ENCODE data around the gene LRRC57.
"Not testable (repeated sequence)": the region's sequence is repeated elsewhere in the genome, so short reads cannot be mapped to it uniquely, and the experiment has no call there.

Gene LRRC57

DNA sequence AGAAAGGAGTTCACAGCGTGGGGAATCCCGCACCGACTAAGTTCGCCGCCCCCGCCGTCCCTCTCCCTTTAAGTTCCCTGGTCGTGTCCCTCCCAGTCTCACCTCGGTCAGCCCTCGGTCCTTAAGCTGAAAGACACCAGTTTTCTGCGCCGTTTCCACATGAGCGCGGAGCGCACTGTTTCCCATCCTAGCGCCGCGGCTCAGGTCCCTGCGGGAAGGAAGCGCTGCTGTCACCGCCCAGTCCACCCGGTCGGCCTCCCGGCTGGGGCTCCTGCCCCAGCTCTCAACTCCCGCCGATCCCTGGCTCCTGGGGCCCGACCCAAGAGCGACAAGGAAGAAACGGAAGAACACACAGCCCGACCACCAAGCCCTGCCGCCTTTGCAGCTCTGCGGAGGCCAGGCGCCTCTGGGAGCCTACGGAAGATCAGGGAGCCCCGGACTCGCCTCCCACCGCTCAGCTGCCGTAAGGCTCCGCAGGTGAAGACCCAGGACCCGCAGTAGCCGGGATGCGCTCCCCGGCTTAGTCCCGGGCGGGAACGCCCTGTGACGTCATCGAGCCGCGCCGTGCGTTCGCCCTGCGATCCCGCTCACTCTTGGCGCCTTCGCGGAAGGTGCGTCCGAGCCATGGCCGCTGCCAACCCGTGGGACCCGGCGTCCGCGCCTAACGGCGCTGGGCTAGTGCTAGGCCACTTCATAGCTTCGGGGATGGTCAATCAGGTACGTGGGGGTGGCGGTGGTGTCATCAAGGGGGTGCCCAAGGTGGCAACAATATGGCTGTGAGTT lies at the start of gene LRRC57, which contains the start of gene HAUS2:
LRRC57 (minus strand) TSS at position 545 of the 783 bp plus-strand sequence; CDS start at position 186, 359 bp downstream.
HAUS2 (plus strand) TSS at position 590 of the 783 bp plus-strand sequence; CDS start at position 625, 35 bp downstream.
- DNase-seq (ENCODE audit: low read depth): peak; percentile 80

DNA sequence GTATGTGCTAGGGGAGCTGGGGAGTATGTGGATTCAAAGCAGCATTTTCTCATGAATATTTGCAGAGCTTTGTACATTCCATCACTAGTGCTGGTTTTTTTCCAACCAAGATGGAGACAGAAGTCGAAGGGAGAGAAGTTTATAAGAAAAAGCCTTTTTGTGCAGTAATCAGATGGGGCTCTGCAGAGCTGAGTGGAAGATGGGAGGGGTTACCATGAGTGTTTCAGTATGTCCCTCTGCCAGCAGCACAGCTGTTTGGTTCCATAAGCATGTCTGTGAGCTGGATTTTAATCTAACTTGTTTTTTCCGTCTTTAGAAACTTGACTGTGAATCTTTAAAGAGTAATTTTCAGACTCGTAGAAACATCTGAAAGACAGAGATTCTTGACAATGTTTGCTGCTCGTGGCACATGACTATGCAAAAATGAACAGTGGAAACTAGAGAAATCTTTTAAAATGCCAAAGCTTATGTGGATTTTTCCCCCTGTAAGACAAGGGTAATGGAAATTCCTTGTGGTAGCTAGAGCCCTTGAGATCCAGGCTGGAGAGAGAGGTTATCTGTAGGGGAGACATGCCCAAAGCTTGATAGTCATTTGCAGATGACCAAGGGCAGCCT lies 47.1 kb upstream of the LRRC57 start:
- DNase-seq (ENCODE audit: low read depth): no peak

DNA sequence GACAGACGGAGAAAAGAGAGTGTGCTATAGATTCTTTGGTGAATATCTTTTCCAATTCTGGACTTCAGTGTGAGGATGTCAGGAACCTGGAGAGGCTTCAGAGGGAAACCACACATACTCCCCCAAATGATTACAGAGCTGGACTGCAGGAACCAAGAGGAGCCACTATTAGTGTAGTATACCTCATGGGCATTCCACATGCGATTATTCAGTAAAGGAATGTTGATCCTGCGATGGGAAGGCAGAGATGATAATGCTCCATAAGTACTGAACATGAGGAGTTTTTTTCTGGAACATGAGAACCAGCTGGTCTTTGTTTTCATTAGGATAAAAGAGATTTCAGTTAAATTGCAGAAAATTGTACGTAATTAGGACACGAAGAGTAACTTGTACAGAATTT lies 45.5 kb upstream of the LRRC57 start:
- DNase-seq (ENCODE audit: low read depth): no peak

DNA sequence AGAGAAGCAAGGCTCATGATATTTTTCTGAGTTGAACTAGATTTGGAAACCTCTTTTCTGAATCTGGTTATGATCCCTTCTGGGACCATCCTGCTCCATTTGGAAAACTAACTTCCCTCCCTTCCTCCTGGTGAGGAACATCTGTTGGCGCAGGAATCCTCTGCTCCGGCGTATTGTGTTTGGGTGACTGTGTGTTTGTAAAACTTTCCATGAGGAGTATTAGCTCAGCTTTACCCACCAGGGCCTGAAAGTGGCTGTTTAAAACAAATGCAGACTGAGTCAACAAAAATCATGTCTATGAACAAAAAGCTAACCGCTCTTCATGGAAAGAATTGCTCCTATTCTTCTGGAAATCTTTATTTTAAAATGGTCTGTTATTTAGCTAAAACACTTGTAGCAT lies 44.5 kb upstream of the LRRC57 start:
- no peak for DNase-seq (ENCODE audit: low read depth)

DNA sequence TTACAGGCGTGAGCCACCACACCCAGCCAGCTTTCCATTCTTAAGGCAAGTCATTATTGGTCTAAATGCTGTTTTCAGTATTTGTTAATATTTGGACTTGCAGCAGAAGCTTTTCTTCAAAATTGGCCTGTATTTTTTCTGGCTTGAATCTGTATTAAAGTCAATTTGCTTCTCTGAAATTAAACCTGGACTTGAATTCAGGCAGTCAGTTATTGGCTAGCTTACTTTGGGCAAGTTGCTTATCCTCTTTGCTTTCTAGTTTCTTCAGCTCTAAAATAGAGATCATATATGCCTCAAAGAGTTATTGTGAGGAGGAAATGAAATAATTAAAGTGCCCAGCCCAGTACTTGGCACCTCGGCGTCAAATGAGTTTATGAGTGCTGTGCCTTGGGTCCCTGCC lies 44.1 kb upstream of the LRRC57 start:
- DNase-seq (ENCODE audit: low read depth): no peak

DNA sequence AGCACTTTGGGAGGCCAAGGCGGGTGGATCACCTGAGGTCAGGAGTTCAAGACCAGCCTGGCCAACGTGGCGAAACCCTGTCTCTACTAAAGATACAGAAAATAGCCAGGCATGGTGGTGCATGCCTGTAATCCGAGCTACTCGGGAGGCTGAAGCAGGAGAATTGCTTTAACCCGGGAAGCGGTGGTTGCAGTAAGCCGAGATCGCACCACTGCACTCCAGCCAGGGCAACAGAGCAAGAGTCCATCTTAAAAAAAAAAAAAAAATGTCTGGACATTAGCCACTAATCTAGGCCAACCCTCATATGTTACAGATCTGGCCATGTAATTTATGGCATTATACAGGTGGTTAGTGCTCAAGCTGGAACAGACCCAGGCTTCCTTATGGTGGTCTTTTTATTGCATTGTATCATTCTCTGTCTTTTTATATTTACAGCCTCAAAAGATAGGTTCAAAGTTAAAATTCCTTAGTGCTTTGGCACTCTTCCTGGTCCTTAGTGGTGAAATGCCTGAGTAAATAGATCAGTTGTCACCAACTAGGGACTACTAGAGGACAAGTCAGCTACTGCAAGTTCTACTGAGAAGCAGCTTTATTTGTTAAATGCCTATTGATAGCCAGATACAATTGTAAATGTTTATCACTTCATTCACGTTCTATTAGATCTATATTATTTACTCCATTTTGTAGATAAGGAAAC lies 42.8 kb upstream of the LRRC57 start:
- DNase-seq (ENCODE audit: low read depth): no peak

DNA sequence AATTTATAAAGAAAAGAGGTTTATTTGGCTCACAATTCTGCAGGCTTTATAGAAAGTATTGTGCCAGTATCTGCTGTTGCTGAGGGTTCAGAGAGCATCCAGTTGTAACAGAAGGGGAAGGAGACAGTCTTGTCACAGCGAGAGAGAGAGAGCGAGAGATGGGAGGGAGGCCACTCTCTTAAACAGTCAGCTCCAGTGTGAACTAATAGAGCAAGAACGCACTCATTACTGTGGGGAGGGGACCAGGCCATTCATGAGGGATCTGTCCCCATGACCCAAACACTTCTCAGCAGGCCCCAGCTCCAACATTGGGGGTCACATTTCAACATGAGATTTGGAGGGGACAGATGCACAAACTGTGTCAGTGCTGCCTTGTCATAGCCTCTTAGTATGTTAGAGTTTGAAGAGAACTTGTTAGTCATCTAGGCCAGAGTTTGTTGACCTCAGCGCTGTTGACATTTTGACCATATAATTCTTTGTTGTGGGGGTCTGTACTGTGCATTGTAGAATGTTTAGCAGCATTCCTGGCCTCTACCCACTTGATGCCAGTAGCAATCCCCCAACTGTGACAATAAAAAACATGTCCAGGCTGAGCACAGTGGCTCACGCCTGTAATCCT lies 42.1 kb upstream of the LRRC57 start:
- DNase-seq (ENCODE audit: low read depth): no peak

DNA sequence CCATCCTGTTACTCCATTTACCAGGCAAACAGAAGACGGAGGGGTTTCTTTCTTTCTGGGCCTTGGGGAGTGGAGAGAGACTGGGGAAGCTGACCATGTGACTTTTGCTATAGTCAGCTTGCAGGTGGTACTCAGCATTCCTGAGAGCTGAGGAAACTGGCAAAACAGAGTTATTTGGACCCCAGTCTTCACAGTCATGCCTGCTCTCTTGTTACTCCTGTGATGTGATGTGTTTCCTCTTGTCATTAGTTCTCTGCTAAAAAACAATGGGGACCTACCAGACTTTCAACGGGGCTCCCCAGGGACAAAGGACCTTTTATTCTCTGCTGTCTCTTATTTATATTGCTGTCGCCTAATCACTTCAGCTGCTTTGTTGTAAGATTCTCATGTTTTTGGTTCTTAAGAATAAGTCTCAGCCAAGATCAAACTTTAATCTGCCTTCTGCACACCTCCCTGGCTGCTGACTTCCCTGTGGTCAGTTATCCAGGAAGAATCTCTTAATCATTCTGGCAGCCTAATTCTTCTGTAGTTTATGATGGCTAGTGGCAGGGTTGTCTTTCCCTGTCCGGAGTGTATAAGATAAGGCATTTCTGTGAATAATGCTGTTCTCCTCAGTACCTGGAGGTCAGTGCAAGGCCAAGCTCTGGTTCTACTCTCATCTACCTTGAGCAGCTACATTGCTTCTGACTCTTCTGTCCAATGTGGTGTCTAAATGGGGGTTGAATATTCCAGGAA lies 35.6 kb upstream of the LRRC57 start:
- no peak for DNase-seq (ENCODE audit: low read depth)

DNA sequence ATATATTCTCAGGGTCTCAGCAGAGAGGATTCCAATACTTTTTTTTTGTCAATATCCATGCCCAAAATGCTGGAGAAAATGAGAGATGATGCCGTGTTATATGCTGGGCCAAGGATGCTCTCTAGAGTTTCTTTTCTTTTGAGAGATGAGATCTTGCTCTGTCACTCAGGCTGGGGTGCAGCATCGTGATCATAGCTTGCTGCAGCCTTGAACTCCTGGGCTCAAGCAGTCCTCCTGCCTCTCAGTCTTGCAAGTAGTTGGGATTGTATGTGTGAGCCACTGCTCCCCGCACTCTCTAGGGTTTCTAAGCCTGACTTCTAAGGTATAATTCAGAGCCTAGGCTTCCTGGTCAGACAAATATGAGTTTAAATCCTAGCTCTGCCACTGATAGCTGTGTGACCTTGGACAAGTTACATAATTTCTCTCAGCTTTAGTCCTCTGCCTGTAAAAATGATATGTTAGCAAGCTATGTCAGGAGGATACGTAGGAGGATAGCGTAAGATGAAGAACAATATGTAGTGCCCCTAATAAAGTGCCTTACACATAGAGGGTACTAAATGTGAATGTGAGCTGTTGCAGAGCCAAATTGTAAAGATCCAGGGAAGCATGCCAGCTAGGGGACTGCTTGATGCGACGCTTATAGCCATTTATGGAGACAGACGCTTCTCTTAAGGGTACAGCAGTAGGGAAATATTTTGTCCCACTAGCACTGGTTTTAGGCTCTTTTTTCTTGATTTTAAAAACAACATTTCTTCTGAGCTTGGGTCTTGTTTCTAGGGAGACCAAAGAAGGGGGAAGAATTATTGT lies 34.2 kb upstream of the LRRC57 start:
- DNase-seq (ENCODE audit: low read depth): no peak

DNA sequence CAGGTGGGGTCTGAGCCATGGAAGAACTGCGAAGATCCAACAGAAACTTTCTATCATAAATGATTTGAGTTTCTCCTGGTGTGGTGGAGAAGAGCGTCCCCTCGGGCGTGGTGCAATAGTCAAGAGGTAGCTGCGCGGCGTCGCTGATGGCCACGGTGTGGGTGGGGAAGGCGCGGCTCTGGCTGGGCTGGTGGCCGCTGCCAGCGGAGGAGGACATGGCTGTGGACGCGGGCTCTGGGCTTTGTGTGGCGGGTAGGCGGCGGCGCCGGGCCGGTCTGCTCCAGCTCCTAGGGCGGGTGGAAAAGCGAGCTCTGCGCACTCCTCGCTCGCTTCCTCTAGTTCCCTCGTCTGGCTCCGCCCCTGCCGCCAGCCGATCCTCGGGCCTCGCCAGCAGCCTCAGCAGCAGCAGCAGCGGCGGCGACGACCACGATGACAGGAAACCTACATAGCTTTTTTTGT lies 32.7 kb upstream of the LRRC57 start:
- DNase-seq (ENCODE audit: low read depth): peak; percentile 71

DNA sequence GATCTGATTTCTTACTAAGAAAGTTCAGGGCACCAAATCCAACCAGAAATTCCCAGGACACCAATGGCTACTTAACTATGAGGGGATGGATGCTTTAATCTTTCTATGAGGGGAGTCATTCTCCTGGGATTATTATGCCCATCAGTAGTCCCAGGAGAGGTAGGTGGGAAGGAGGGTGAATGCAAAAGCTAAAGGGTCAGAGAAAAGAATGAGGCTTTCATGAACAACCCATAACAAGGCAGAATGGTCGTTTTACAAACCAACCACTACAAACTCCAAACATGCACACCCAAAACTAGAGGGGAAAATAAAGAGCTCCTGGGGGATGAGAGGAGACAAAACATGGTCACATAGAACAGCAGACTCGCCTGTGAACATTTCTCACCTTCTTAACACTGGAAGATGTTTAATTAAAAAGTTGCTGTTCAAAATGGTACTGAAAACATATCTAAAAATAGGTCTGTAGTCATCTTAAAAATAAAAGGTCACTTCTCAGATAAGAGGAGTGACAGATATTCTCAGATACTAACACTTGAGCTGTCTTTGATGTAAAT lies 30.5 kb upstream of the LRRC57 start:
- DNase-seq (ENCODE audit: low read depth): no peak

DNA sequence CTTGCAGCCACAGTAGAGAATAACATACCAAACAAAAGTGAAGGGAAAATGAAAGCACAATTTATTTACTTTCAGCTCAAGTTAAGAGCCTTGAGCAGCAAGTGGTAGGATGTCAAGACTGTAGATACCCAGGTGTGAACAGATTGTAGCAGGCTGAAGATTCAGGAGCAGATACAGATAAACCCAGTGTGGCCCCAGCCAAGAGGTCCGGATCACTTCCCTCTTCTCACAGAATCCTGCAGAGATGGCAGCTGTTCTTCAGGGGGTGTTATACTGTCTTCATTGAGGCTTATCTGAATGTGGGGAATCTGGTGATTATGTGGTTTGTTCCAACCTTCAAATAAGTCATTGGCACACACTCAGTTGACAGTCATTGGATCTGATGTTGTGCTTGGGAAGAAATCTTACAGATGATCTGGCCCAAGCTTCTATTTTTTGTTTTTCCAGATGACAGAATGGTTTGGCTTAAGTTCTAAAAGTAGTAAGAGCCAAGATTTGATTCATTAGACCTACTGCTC lies 29.0 kb upstream of the LRRC57 start:
- no peak for DNase-seq (ENCODE audit: low read depth)

DNA sequence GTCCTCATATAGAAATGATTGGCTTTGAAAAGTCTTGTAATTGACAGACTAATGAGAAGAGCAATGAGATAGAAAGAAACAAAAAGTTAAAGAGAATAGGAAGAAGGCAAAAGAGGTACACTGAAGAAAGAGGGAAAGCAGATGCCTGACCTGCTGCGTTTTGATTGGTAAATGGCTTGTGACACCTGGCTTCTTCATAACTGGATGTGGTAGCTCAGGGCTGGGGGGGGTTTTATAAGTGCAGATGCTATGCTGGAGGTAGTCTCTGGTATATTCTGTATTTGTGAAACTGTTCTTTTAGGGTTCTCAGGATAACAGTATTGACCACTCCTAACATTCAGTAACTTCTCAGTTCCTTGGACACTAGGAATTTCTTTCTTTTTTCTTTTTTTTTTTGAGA lies 28.2 kb upstream of the LRRC57 start:
- no peak for DNase-seq (ENCODE audit: low read depth)

DNA sequence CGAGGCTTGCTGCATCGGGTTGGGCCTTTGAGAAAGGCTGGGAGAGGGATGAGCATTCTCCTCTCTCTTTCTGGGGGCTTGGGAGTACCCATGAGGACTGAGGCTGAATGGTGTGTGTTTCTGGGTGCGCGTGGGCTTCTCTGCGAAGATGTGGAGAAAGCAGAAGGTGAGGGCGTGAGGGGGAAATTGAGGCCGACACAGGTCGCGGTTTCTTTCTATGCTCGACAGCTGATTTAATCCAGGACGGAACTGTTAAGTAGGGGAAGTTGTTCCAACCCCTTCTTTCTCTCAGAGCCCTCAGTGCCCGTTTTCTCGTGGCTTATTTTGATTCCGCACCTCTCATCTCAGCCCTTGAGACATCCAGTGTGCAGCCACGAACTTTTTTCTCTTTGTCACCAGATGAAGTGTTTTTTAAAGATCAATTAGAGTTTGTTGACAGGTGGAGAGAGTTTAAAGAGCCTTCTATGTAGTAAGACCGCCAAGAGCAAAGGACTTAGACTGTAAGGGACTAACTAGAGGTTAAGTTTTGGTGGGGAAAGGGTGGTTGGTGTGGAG lies 27.5 kb upstream of the LRRC57 start:
- no peak for DNase-seq (ENCODE audit: low read depth)

DNA sequence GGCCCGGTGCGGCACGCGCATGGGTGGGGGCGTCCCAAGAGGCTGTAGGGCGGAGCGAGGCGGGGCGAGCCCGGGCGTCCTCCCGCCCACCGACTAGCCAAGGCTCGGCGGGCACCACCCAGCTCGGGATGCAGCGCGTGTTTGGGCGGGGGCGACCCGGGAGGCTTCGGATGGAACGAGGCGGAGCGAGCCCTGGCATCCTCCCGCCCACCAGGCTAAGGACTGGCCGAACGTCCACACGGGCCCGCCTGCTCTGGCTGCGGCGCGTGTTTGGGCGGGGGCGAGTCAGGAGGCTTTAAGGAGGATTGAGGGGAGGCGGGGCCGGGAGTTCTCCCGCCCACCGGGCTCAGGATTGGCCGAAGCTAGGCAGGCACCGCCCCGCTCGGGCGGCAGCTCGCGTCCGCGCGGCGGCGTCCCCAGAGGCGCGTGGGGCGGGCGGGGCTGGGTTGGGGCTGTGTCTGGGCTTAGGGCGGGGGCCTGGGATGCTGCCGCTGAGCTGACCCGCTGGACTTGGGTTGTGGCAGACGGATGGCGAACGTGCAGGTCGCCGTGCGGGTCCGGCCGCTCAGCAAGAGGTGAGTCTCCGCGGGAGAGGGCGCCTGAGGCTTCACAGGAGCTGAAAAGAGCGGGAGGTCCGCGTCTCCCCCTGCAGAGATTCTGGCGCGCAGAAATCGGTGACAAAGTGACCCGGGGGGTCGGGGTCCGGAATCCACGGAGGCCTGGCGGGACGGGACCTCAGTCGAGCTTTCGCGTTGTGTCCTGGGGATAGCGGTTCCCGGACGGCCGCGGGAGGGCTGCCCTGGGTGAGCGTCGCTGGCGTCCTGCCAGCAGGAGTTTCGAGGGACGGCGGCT lies 26.8 kb upstream of the LRRC57 start, which contains the start of gene STARD9:
STARD9 (plus strand) TSS at position 419 of the 852 bp plus-strand sequence; CDS start at position 529, 110 bp downstream.
- DNase-seq (ENCODE audit: low read depth): peak; percentile 90

DNA sequence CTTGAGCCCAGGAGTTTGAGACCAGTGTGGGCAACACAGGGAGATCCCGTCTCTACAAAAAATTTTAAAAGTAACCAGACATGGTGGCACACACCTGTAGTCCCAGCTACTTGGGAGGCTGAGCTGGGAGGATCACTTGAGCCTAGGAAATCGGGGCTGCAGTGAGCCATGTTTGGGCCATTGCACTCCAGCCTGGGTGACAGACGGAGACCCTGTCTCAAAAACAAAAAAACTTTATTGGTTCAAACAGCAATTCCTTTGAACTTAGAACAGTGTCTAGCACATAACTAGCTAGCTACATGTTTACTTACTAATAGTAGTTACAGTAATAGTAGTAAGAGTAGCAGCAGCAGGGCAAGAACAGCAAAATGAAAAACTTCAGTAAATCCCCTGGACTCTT lies 10.1 kb upstream of the LRRC57 start:
- no peak for DNase-seq (ENCODE audit: low read depth)

DNA sequence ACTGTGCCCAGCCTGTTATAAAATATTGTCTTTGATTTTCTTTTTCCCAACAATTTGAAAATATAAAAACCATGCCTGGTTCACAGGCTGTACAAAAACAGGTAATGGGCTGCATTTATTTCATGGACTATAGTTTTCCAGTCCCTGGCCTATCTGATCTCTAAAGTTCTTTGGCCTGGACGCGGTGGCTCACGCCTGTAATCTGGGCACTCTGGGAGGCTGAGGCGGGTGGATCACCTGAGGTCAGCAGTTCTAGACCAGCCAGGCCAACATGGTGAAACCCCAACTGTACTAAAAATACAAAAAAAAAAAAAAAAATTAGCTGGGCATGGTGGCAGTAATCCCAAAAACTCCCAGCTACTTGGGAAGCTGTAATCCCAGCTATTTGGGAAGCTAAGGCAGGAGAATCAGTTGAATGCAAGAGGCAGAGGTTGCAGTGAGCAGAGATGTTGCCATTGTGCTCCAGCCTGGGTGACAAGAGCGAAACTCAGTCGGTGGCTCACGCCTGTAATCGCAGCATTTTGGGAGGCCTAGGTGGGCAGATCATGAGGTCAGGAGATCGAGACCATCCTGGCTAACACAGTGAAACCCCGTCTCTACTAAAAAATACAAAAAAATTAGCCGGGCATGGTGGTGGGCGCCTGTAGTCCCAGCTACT lies 8.1 kb upstream of the LRRC57 start:
- DNase-seq (ENCODE audit: low read depth): not testable (repeated sequence)

DNA sequence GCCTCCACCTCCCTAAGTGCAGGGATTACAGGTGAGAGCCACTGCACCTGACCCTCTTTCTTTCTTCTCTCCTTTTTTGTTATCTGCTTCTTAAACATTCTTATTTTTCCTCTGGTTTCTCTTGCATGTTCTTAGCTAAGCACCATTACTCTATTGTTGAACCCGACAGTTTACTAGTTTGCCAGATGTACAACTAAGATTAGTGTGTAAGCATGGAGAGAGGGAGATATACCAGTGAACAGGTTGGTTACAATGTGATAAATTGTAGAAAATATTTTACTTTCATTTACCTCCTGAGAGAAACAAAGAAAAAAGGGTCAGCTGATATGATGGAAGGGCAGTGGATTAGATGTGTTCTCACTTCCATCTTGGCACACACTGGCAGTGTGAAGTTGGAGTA lies 5.0 kb upstream of the LRRC57 start:
- DNase-seq (ENCODE audit: low read depth): no peak

Measured in activated T-helper 1 cell treated with Interleukin-2 at 50 U/mL for 16 hours (primary cell).